Dermis microvascular lymphatic vessel endothelial cell (primary cell): ENCODE measurements around the gene PRICKLE2. TPM values are rescaled to one million over a fixed set of nuclear protein-coding genes. Genes with fewer than 3 reads are reported as not detected.

Experiments used
- DNase-seq, 2 donors: peaks; one replicate each; pipeline versions ENCODE4 v3.0.0 to v3.0.0-alpha.2; 2010; ENCODE audit warnings: low read depth in 2 of 2
- total RNA-seq: library from RNA; depleted of rRNA; stranded (reverse); fragments of >200 nt; gene quantifications from 2 replicates; pipeline ENCODE4 v1.2.1, GENCODE V29; 2014

The PRICKLE2 gene
- total RNA-seq, 1 donor from 2014 or later = 2.8 TPM

- no peak for DNase-seq
These were observed 150.2 kb downstream of the PRICKLE2 start for GRCh38 chr3:64074895-64075679.

- DNase-seq = no peak
These were observed 151.2 kb downstream of the PRICKLE2 start for GRCh38 chr3:64074060-64074459.

- DNase-seq = no peak
These were observed 152.0 kb downstream of the PRICKLE2 start for GRCh38 chr3:64073158-64073761.

GRCh38 chr3:64072126-64072525, 153.1 kb downstream of the PRICKLE2 start:
- no peak for DNase-seq

- DNase-seq = no peak
These were observed 154.6 kb downstream of the PRICKLE2 start for GRCh38 chr3:64070704-64071103.

GRCh38 chr3:64067506-64068346, 157.5 kb downstream of the PRICKLE2 start:
- DNase-seq = no peak

GRCh38 chr3:64064804-64065203, 160.5 kb downstream of the PRICKLE2 start:
- no peak for DNase-seq

GRCh38 chr3:64063983-64064438, 161.3 kb downstream of the PRICKLE2 start:
- no peak for DNase-seq

GRCh38 chr3:64063207-64063982, 161.9 kb downstream of the PRICKLE2 start:
- DNase-seq = no peak

GRCh38 chr3:64061628-64062027, 163.6 kb downstream of the PRICKLE2 start:
- no peak for DNase-seq

GRCh38 chr3:64059484-64060175, 165.6 kb downstream of the PRICKLE2 start:
- DNase-seq = no peak

GRCh38 chr3:64058566-64058965, 166.7 kb downstream of the PRICKLE2 start:
- no peak for DNase-seq

GRCh38 chr3:64057231-64057630, 168.0 kb downstream of the PRICKLE2 start:
- no peak for DNase-seq

- DNase-seq = no peak
These were observed 168.6 kb downstream of the PRICKLE2 start for GRCh38 chr3:64056606-64057180.

- DNase-seq = no peak
These were observed 170.2 kb downstream of the PRICKLE2 start for GRCh38 chr3:64055076-64055475.

- DNase-seq = no peak
These were observed 170.8 kb downstream of the PRICKLE2 start for GRCh38 chr3:64054488-64054887.

GRCh38 chr3:64053581-64053980, 171.7 kb downstream of the PRICKLE2 start:
- DNase-seq = no peak

GRCh38 chr3:64053117-64053516, 172.1 kb downstream of the PRICKLE2 start:
- no peak for DNase-seq

- no peak for DNase-seq
These were observed 175.4 kb downstream of the PRICKLE2 start for GRCh38 chr3:64049832-64050231.

- no peak for DNase-seq
These were observed 176.1 kb downstream of the PRICKLE2 start for GRCh38 chr3:64049136-64049535.
